HUES48 (cell line): ENCODE results near the gene TRIO.
A peak's percentile ranks its signal among the peaks of the same experiment; 100 is the strongest.

ENCODE experiments used
- H3K27ac ChIP-seq: one replicate; pipeline ENCODE4 v1.7.0; 2013; ENCODE audit warnings: low read depth, low read length, inconsistent platforms
- H3K27me3 ChIP-seq: 2 replicates; pipeline ENCODE4 v1.6.1; 2013; ENCODE audit warnings: mild to moderate bottlenecking, low read length; ENCODE audit not compliant: control insufficient read depth, insufficient read depth
- H3K36me3 ChIP-seq: 2 replicates; pipeline ENCODE4 v1.6.1; 2013; ENCODE audit warnings: low read length; ENCODE audit not compliant: control insufficient read depth, insufficient read depth
- H3K4me1 ChIP-seq: 2 replicates; pipeline ENCODE4 v1.6.1; 2013; ENCODE audit warnings: mild to moderate bottlenecking, low read length; ENCODE audit not compliant: control insufficient read depth, insufficient read depth
- H3K4me3 ChIP-seq: 2 replicates; pipeline ENCODE4 v1.5.1; 2013; ENCODE audit warnings: mild to moderate bottlenecking, low read depth, low read length
- H3K9ac ChIP-seq: 2 replicates; pipeline ENCODE4 v1.6.1; 2013; ENCODE audit warnings: mild to moderate bottlenecking, low read depth, low read length, moderate library complexity
- H3K9me3 ChIP-seq: 2 replicates; pipeline ENCODE4 v1.6.1; 2013; ENCODE audit warnings: low read length; ENCODE audit not compliant: control insufficient read depth, insufficient read depth

The TRIO gene

DNA sequence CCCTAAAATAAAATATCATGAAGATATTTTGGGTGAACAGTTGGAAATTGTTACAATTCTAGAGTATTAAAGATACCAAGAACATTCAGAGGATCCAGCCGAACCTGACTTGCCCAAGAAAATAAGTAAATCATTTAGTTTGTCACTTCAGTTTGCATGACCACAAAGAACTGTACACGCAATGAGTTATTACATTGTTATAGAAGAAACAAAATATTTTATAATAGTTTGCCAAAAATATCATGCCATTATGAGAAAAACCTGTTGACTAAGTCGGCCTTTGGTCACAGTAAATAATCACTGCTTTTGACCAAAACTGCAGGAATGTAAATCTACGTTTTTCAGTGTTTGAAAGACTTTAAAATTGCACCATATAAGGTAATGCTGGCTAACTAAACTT, 27.9 kb downstream of the TRIO start:
- no peaks in the 10 kb centered on the region for H3K36me3 ChIP-seq
- no peaks in the 10 kb centered on the region for H3K27me3 ChIP-seq
- H3K9ac ChIP-seq = no peak overlapping the region
- peaks cover 86% of the 10 kb centered on the region for H3K4me1 ChIP-seq
- H3K9me3 ChIP-seq = no peaks in the 10 kb centered on the region
- no peak overlapping the region for H3K4me3 ChIP-seq
- no peak overlapping the region for H3K27ac ChIP-seq

GRCh38 chr5:14171621-14172020, 28.5 kb downstream of the TRIO start:
- H3K9me3 ChIP-seq = no peaks in the 10 kb centered on the region
- no peak overlapping the region for H3K27ac ChIP-seq
- peaks cover 80% of the 10 kb centered on the region for H3K4me1 ChIP-seq
- H3K4me3 ChIP-seq = no peak overlapping the region
- no peaks in the 10 kb centered on the region for H3K27me3 ChIP-seq
- H3K36me3 ChIP-seq = no peaks in the 10 kb centered on the region
- H3K9ac ChIP-seq = no peak overlapping the region

GRCh38 chr5:14172149-14172795, 29.1 kb downstream of the TRIO start:
- Histone ChIP-seq H3K9me3 (no peaks in the 10 kb centered on the region), H3K9ac (no peak overlapping the region), H3K4me1 (peaks cover 83% of the 10 kb centered on the region), H3K27me3 (no peaks in the 10 kb centered on the region), H3K27ac (peak overlapping the region; percentile 0), H3K36me3 (no peaks in the 10 kb centered on the region), H3K4me3 (no peak overlapping the region)

- peak overlapping the region; percentile 23; the same call in 1 of the 2 replicates for H3K4me3 ChIP-seq
- peak overlapping the region; percentile 75 for H3K27ac ChIP-seq
- no peaks in the 10 kb centered on the region for H3K27me3 ChIP-seq
- H3K9ac ChIP-seq = no peak overlapping the region
- H3K36me3 ChIP-seq = no peaks in the 10 kb centered on the region
- H3K4me1 ChIP-seq = peaks cover 86% of the 10 kb centered on the region
- no peaks in the 10 kb centered on the region for H3K9me3 ChIP-seq
Observed at GRCh38 chr5:14173377-14174229, 30.5 kb downstream of the TRIO start.

DNA sequence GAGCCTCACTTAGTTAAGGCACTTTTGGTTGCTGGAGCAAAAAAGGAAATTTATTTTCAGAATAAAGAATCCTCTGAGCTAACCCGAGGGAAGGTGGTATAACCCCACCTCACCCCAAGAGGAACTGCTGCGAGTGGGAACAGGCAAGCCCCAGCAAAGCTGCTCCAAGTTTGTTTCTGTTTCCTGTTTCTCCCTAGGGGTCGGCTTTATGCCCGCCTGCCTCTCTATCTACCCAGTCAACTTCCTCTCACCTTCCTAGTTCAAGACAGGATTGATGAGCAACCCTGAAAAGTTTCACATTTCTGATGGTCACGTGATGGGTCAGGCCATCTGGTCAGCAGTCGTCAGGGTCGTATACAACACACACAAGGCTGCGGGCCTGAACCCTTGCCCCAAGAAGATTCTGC, 31.1 kb downstream of the TRIO start:
- no peak overlapping the region for H3K9ac ChIP-seq
- peak overlapping the region; percentile 23; the same call in 1 of the 2 replicates for H3K4me3 ChIP-seq
- H3K27me3 ChIP-seq = no peaks in the 10 kb centered on the region
- H3K27ac ChIP-seq = peak overlapping the region; percentile 75
- H3K9me3 ChIP-seq = no peaks in the 10 kb centered on the region
- H3K4me1 ChIP-seq = peaks cover 87% of the 10 kb centered on the region
- H3K36me3 ChIP-seq = no peaks in the 10 kb centered on the region

GRCh38 chr5:14175381-14175780, 32.2 kb downstream of the TRIO start:
- no peak overlapping the region for H3K9ac ChIP-seq

GRCh38 chr5:14176888-14177287, 33.7 kb downstream of the TRIO start:
- H3K27ac ChIP-seq = no peak overlapping the region
- no peaks in the 10 kb centered on the region for H3K9me3 ChIP-seq
- peaks cover 81% of the 10 kb centered on the region for H3K4me1 ChIP-seq

More at GRCh38 chr5:14175381-14175780, 32.2 kb downstream of the TRIO start:
- no peaks in the 10 kb centered on the region for H3K27me3 ChIP-seq
- no peaks in the 10 kb centered on the region for H3K36me3 ChIP-seq
- H3K27ac ChIP-seq = no peak overlapping the region
- H3K4me1 ChIP-seq = peaks cover 84% of the 10 kb centered on the region
- no peaks in the 10 kb centered on the region for H3K9me3 ChIP-seq
- H3K4me3 ChIP-seq = no peak overlapping the region

GRCh38 chr5:14177634-14178033, 34.5 kb downstream of the TRIO start:
- Histone ChIP-seq H3K9me3 (no peaks in the 10 kb centered on the region), H3K9ac (no peak overlapping the region), H3K36me3 (no peaks in the 10 kb centered on the region), H3K27me3 (no peaks in the 10 kb centered on the region), H3K4me1 (peaks cover 81% of the 10 kb centered on the region), H3K27ac (peak overlapping the region; percentile 88), H3K4me3 (no peak overlapping the region; the same call in 1 of the 2 replicates)

More at GRCh38 chr5:14176888-14177287, 33.7 kb downstream of the TRIO start:
- H3K27me3 ChIP-seq = no peaks in the 10 kb centered on the region
- H3K9ac ChIP-seq = no peak overlapping the region
- H3K4me3 ChIP-seq = no peak overlapping the region
- H3K36me3 ChIP-seq = no peaks in the 10 kb centered on the region

DNA sequence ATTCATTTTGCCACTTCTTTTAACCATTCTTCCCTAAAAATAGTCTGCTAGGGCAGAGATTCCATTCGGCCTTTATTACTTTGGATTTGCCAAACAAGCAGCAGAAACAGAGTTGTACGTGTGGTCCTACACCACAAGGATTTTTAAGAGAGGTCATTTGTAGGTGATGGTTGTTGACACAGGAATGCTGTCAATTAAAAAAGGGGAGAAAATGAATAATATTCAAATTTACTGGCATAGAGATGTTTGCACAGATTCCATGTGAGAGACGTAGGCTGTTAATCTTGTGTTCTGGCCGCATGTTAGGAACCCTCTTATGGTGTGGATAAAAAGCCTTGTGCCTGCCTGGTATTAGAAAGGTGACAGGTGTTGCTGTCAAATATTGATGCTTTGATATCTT, 34.9 kb downstream of the TRIO start:
- Histone ChIP-seq H3K27me3 (no peaks in the 10 kb centered on the region), H3K36me3 (no peaks in the 10 kb centered on the region), H3K4me3 (no peak overlapping the region), H3K9ac (no peak overlapping the region), H3K27ac (peak overlapping the region; percentile 88), H3K9me3 (no peaks in the 10 kb centered on the region), H3K4me1 (peaks cover 82% of the 10 kb centered on the region)

GRCh38 chr5:14178671-14179211, 35.6 kb downstream of the TRIO start:
- Histone ChIP-seq H3K36me3 (no peaks in the 10 kb centered on the region), H3K9me3 (no peaks in the 10 kb centered on the region), H3K27me3 (no peaks in the 10 kb centered on the region), H3K27ac (peak overlapping the region; percentile 88), H3K4me1 (peaks cover 83% of the 10 kb centered on the region), H3K9ac (no peak overlapping the region), H3K4me3 (peak overlapping the region; percentile 15; the same call in 1 of the 2 replicates)

DNA sequence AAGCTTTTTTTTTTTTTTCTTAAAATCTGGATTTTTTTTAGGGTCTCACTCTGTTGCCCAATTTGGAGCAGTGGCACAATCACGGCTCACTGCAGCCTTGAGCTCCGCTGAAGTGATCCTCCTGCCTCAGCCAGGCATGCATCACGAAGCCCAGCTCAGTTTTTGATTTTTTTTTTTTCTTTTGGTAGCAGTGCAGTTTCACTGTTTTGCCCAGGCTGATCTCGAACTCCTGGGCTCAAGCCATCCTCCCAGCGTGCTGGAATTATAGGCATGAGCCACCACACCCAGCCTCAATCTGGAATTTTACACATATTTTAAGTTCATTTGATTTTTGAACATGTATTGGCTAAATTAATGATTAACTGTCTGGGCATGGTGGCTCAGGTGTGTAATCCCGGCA, 36.3 kb downstream of the TRIO start:
- Histone ChIP-seq H3K27me3 (no peaks in the 10 kb centered on the region), H3K4me3 (no peak overlapping the region), H3K9me3 (no peaks in the 10 kb centered on the region), H3K9ac (no peak overlapping the region), H3K27ac (peak overlapping the region; percentile 88), H3K4me1 (peaks cover 83% of the 10 kb centered on the region), H3K36me3 (no peaks in the 10 kb centered on the region)
